Mucosa of stomach (tissue), 1 donor: ENCODE data around the gene IL1B.

Source experiments
- H3K27me3 ChIP-seq: one replicate; pipeline ENCODE4 v1.7.0; 2013; ENCODE audit warnings: mild to moderate bottlenecking, low read length; ENCODE audit not compliant: control insufficient read depth, insufficient read depth
- H3K36me3 ChIP-seq: one replicate; pipeline ENCODE4 v1.7.0; 2013; ENCODE audit warnings: low read length; ENCODE audit not compliant: control insufficient read depth, insufficient read depth
- H3K4me1 ChIP-seq: one replicate; pipeline ENCODE4 v1.7.0; 2013; ENCODE audit warnings: mild to moderate bottlenecking, low read length; ENCODE audit not compliant: control insufficient read depth, insufficient read depth
- H3K4me3 ChIP-seq: one replicate; pipeline ENCODE4 v1.7.0; 2013; ENCODE audit warnings: low read length
- H3K9ac ChIP-seq: one replicate; pipeline ENCODE4 v1.7.0; 2013; ENCODE audit warnings: mild to moderate bottlenecking, low read length, moderate library complexity
- H3K9me3 ChIP-seq: one replicate; pipeline ENCODE4 v1.7.0; 2013; ENCODE audit warnings: mild to moderate bottlenecking, low read length, moderate library complexity; ENCODE audit not compliant: control insufficient read depth
- donor health status: Pancreatic carcinoma.

The IL1B gene

GRCh38 chr2:112791693-112792230 is 44.8 kb downstream of the IL1B start:
- Histone ChIP-seq H3K9ac (no peak overlapping the region), H3K4me3 (no peak overlapping the region), H3K9me3 (no peaks in the 10 kb centered on the region), H3K27me3 (no peaks in the 10 kb centered on the region), H3K4me1 (peaks cover 6% of the 10 kb centered on the region), H3K36me3 (no peaks in the 10 kb centered on the region)

DNA sequence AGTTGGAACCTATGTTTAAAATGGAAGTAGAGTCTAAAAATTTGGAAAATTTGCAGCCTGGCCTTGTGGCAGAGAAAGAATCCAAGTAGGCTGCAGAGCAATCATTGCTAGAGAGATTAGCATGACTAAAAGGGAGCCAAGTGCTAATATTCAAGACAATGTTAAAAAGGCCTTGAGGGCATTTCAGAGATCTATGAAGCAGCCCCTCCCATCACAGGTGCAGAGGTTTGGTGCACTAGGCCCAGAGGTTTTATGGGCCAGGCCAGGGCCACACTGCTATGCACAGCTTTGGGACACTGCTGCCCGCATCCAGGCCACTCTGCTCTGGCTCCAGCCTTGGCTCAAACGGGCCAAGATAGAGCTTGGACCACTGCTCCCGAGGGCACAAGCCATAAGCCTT is 45.6 kb downstream of the IL1B start:
- no peaks in the 10 kb centered on the region for H3K27me3 ChIP-seq
- no peak overlapping the region for H3K4me3 ChIP-seq
- H3K9me3 ChIP-seq, result no peaks in the 10 kb centered on the region
- no peaks in the 10 kb centered on the region for H3K36me3 ChIP-seq
- H3K9ac ChIP-seq, result no peak overlapping the region
- peaks cover 6% of the 10 kb centered on the region for H3K4me1 ChIP-seq

DNA sequence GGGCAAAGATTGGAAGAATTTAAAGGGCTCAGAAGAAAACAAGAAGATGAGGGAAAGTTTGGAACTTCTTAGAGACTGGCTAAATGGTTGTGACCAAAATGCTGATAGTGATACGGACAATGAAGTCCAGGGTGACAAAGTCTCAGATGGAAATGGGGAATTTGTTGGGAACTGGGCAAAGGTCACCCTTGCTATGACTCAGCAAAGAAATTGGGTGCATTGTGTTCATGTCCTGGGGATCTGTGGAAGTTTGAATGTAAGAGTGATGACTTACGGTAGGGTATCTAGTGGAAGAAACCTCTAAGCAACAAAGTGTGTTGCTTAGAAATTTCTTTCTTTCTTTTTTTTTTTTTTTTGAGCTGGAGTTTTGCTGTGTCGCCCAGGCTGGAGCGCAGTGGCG is 46.3 kb downstream of the IL1B start:
- H3K9me3 ChIP-seq, result no peaks in the 10 kb centered on the region
- no peaks in the 10 kb centered on the region for H3K27me3 ChIP-seq
- H3K9ac ChIP-seq, result no peak overlapping the region
- no peaks in the 10 kb centered on the region for H3K36me3 ChIP-seq
- no peak overlapping the region for H3K4me3 ChIP-seq
- peaks cover 6% of the 10 kb centered on the region for H3K4me1 ChIP-seq

DNA sequence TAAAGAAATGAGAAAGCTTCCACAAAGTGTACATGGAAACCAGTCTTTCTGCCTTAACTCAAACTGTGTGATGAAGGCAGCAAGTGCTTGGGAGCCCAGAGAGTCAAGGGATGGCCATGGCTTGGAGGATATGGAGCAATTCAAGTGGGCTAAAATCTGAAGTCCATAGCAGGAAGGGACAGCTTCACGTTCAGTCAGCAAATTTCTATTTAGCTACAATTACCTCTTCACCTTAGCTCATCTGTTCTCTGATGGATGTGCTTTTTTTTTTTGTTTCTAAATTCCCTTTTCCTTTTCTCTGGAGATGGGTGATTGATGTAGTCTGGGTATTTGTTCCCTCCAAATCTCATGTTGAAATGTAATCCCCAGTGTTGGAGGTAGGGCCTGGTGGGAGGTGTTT is 47.4 kb downstream of the IL1B start:
- H3K4me3 ChIP-seq, result no peak overlapping the region
- H3K36me3 ChIP-seq, result no peaks in the 10 kb centered on the region
- no peaks in the 10 kb centered on the region for H3K4me1 ChIP-seq
- H3K9me3 ChIP-seq, result no peaks in the 10 kb centered on the region
- no peaks in the 10 kb centered on the region for H3K27me3 ChIP-seq
- no peak overlapping the region for H3K9ac ChIP-seq

DNA sequence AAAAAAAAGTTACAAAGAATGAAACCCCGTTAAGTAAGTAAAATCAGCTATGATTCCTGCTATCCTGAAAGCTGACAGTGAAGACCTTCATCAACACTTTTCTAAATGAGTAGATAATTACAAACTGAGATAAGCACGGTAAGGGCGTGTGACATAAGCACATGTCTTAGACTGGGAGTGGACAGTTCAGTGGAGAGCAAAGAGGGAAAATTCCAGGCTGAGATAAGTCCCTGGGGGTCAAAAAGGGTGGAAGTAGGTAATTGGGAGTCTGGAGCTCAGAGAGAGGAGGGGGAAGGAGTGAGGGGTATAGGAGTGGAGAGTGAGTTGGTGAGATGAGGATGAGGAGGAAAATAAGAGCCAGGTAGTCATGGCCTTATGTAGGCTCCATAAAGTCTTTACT is 47.9 kb downstream of the IL1B start:
- no peak overlapping the region for H3K4me3 ChIP-seq
- no peak overlapping the region for H3K9ac ChIP-seq
- no peaks in the 10 kb centered on the region for H3K9me3 ChIP-seq

DNA sequence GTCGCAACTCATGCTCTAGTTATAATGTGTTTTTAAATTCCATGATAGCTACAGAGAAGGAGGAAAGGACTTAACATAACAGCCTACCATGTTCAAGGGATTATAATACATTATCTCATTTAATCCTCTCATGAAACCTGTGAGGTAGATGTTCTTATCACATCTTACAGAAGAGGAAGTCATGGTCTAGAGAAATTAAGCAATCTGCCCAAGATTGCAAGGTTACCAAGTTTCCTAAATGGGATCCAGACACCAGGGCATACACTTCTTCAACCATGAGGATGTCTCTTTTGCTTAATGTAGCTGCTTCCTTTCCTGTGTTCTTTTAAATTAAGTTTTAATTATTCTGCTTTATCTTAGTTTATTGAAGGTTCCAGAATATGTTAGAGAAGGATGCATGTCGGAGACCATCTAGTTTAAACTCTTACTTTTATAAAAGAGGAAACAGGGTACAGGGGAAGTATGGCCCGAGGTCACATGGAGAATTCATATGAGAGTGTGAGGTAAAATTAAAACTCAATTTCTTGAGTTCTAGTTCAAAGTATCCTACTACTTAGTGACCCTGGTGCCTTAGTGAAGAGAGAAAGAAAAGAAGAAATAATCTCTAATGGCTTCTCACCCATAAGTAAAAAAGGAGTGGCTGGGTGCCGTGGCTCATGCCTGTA is 48.7 kb downstream of the IL1B start:
- no peak overlapping the region for H3K4me3 ChIP-seq

More for the DNA sequence above, 47.9 kb downstream of the IL1B start:
- H3K27me3 ChIP-seq, result no peaks in the 10 kb centered on the region
- no peaks in the 10 kb centered on the region for H3K4me1 ChIP-seq
- H3K36me3 ChIP-seq, result no peaks in the 10 kb centered on the region

GRCh38 chr2:112787294-112787693 is 49.3 kb downstream of the IL1B start:
- H3K4me1 ChIP-seq, result no peaks in the 10 kb centered on the region
- no peaks in the 10 kb centered on the region for H3K36me3 ChIP-seq
- H3K27me3 ChIP-seq, result no peaks in the 10 kb centered on the region
- H3K4me3 ChIP-seq, result no peak overlapping the region
- no peak overlapping the region for H3K9ac ChIP-seq
- H3K9me3 ChIP-seq, result no peaks in the 10 kb centered on the region

More for the DNA sequence above, 48.7 kb downstream of the IL1B start:
- Histone ChIP-seq H3K27me3 (no peaks in the 10 kb centered on the region), H3K4me1 (no peaks in the 10 kb centered on the region), H3K9me3 (no peaks in the 10 kb centered on the region), H3K36me3 (no peaks in the 10 kb centered on the region), H3K9ac (no peak overlapping the region)

GRCh38 chr2:112784199-112785189 is 52.1 kb downstream of the IL1B start, which contains the start of gene IL1A:
TSS of gene IL1A (minus strand) at chr2:112784493. CDS start at chr2:112783770, 723 bp downstream.
- Histone ChIP-seq H3K4me1 (no peaks in the 10 kb centered on the region), H3K4me3 (no peak within 1 kb of the TSS), H3K9ac (no peak within 1 kb of the TSS), H3K9me3 (no peaks in the 10 kb centered on the region), H3K27me3 (no peaks in the 10 kb centered on the region), H3K36me3 (no peaks in the 10 kb centered on the region)

DNA sequence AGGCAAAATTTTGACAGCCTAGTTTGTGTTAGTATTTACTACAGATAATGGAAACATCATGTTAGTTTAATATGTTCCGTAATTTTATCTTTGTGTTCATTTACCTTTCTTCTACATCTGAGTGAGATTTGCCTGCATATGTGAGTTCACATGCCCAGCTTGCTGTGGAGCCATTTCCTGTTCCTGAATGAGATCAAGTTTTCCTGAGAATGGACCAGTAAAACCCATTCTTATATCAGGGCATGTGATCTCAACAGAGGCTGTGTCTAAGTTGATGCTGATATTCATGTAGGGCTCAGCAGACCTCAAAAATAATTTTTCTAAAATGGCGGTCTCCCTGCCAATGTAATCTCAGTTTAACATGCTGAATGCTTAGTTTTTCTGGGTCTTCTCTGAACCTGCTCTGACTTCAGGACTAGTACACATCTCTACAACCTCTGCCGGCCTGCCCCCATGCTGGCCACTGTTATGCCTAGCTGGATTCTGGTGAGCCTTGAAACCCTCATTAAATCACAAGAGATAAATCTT is 53.3 kb downstream of the IL1B start:
- no peaks in the 10 kb centered on the region for H3K36me3 ChIP-seq
- H3K9me3 ChIP-seq, result no peaks in the 10 kb centered on the region
- no peaks in the 10 kb centered on the region for H3K4me1 ChIP-seq
- H3K27me3 ChIP-seq, result no peaks in the 10 kb centered on the region
- no peak overlapping the region for H3K9ac ChIP-seq
- no peak overlapping the region for H3K4me3 ChIP-seq

DNA sequence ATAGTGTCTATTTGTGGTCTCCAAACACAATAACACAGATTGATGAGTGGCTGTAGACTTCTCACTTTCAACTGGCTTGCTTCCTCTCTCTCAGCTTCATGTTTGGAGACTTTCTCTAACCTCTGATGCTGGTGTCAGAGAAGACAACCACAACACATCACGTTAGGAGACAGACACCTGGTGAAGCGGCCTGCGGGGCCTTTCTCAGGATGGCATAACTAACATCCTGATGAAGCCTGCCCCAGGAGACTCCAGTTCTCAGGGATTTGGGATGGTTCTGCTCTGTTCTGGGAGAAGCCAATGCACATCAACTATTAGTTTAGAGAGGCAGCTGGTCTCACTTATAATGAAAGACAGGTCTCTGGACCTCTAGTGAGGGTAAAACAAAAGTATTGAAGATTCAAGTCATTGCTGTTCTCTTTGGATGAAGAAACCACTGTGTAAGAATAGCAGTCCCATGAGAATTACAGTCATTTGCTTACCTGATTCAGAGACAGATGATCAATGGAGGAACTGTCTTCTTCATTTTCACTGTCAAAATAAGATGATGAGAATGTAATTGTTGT is 54.3 kb downstream of the IL1B start:
- Histone ChIP-seq H3K4me3 (no peak overlapping the region), H3K4me1 (no peaks in the 10 kb centered on the region), H3K27me3 (no peaks in the 10 kb centered on the region), H3K9me3 (no peaks in the 10 kb centered on the region), H3K36me3 (no peaks in the 10 kb centered on the region), H3K9ac (no peak overlapping the region)
